WTC11 (cell line): Measurements from ENCODE around the gene RFPL4A. TPM values are rescaled to one million over a fixed set of nuclear protein-coding genes. Genes with fewer than 3 reads are reported as not detected.
A peak's percentile ranks its signal among the peaks of the same experiment; 100 is the strongest.

ENCODE experiments used
- ATAC-seq: fragments of 200-7000 bp; cut with Tn5 transposase; 2 replicates; pipeline ENCODE4 v1.10.0; 2021; ENCODE audit warnings: mild to moderate bottlenecking, moderate library complexity
- CTCF ChIA-PET: fragments of 300-600 bp; sonication (Branson Sonifier 250); formaldehyde crosslinking; loops from one replicate; lab custom pipeline; 2021; ENCODE audit warnings: antibody characterized with exemption; lab: Charles Lee
- POLR2A ChIA-PET: fragments of 350-600 bp; sonication (Branson Sonifier 250); formaldehyde crosslinking; loops from one replicate; lab custom pipeline; 2021; ENCODE audit warnings: antibody characterized with exemption; lab: Charles Lee
- DNase-seq: peaks from one replicate; pipeline ENCODE4 v3.0.0; 2021; ENCODE audit warnings: low spot score
- H3K27ac Mint-ChIP-seq: 2 replicates; pipeline ENCODE4 v1.8.0; 2021; ENCODE audit warnings: mixed read lengths
- H3K27me3 Mint-ChIP-seq: 2 replicates; pipeline ENCODE4 v1.8.0; 2021; ENCODE audit warnings: low read depth, mild to moderate bottlenecking, moderate library complexity, mixed read lengths
- H3K36me3 Mint-ChIP-seq: 2 replicates; pipeline ENCODE4 v1.8.0; 2021; ENCODE audit warnings: mixed read lengths
- H3K4me1 Mint-ChIP-seq: 2 replicates; pipeline ENCODE4 v1.8.0; 2022; ENCODE audit warnings: mixed read lengths
- H3K4me3 Mint-ChIP-seq: 2 replicates; pipeline ENCODE4 v1.8.0; 2021; ENCODE audit warnings: mild to moderate bottlenecking, moderate library complexity, mixed read lengths
- H3K9me3 Mint-ChIP-seq: 2 replicates; pipeline ENCODE4 v1.8.0; 2021; ENCODE audit warnings: mixed read lengths
- ATF1 ChIP-seq: sonication (generic); formaldehyde crosslinking; IDR thresholded peaks from 2 replicates; pipeline ENCODE4 v1.8.1; 2023; ENCODE audit warnings: mild to moderate bottlenecking, moderate library complexity, missing genetic modification reagents
- CBFB ChIP-seq: sonication (generic); formaldehyde crosslinking; IDR thresholded peaks from 2 replicates; pipeline ENCODE4 v1.8.1; 2022; ENCODE audit warnings: mild to moderate bottlenecking, low read depth, missing genetic modification reagents
- CDX4 ChIP-seq: fragments of 250-450 bp; sonication (Bioruptor Pico); IDR thresholded peaks from 2 replicates; pipeline ENCODE4 v1.9.0; 2021; ENCODE audit warnings: moderate library complexity, mild to moderate bottlenecking, inconsistent platforms, borderline replicate concordance
- E2F5 ChIP-seq: sonication (generic); formaldehyde crosslinking; IDR thresholded peaks from 2 replicates; pipeline ENCODE4 v1.8.1; 2022; ENCODE audit warnings: mild to moderate bottlenecking, moderate library complexity, missing genetic modification reagents
- ELF4 ChIP-seq: sonication (generic); formaldehyde crosslinking; IDR thresholded peaks from 2 replicates; pipeline ENCODE4 v1.8.1; 2022; ENCODE audit warnings: low read depth, mild to moderate bottlenecking, moderate library complexity, missing genetic modification reagents
- EMX1 ChIP-seq: fragments of 250-450 bp; sonication (Bioruptor Pico); IDR thresholded peaks from 2 replicates; pipeline ENCODE4 v1.8.0; 2021; ENCODE audit warnings: mild to moderate bottlenecking
- FOXK1 ChIP-seq: sonication (generic); formaldehyde crosslinking; IDR thresholded peaks from 2 replicates; pipeline ENCODE4 v1.8.0; 2022; ENCODE audit warnings: mild to moderate bottlenecking, moderate library complexity, missing genetic modification reagents
- FOXP1 ChIP-seq: sonication (generic); formaldehyde crosslinking; IDR thresholded peaks from 2 replicates; pipeline ENCODE4 v1.8.0; 2022; ENCODE audit warnings: missing genetic modification reagents, mild to moderate bottlenecking, moderate library complexity, borderline replicate concordance
- FOXP4 ChIP-seq: sonication (generic); formaldehyde crosslinking; IDR thresholded peaks from 2 replicates; pipeline ENCODE4 v1.8.0; 2022; ENCODE audit warnings: mild to moderate bottlenecking, missing genetic modification reagents
- GRHL2 ChIP-seq: fragments of 250-450 bp; sonication (Bioruptor Pico); IDR thresholded peaks from 2 replicates; pipeline ENCODE4 v1.8.0; 2022; ENCODE audit warnings: mild to moderate bottlenecking, moderate library complexity; ENCODE audit not compliant: insufficient replicate concordance, severe bottlenecking
- GTF2I ChIP-seq: fragments of 250-450 bp; sonication (Bioruptor Pico); conservative IDR thresholded peaks from 2 replicates; pipeline ENCODE4 v1.4.0; 2021; ENCODE audit warnings: mild to moderate bottlenecking
- HMGXB4 ChIP-seq: sonication (generic); formaldehyde crosslinking; IDR thresholded peaks from 2 replicates; pipeline ENCODE4 v1.8.1; 2023; ENCODE audit warnings: mild to moderate bottlenecking, moderate library complexity, missing genetic modification reagents
- IRF1 ChIP-seq: sonication (generic); formaldehyde crosslinking; IDR thresholded peaks from 2 replicates; pipeline ENCODE4 v1.8.0; 2023; ENCODE audit warnings: missing genetic modification reagents
- IRF2 ChIP-seq: sonication (generic); formaldehyde crosslinking; IDR thresholded peaks from 2 replicates; pipeline ENCODE4 v1.8.0; 2022; ENCODE audit warnings: low read depth, missing genetic modification reagents, borderline replicate concordance
- JUN ChIP-seq: sonication (generic); formaldehyde crosslinking; IDR thresholded peaks from 2 replicates; pipeline ENCODE4 v1.8.0; 2023; ENCODE audit warnings: mild to moderate bottlenecking, missing genetic modification reagents
- MLX ChIP-seq: sonication (generic); formaldehyde crosslinking; IDR thresholded peaks from 2 replicates; pipeline ENCODE4 v1.8.1; 2023; ENCODE audit warnings: mild to moderate bottlenecking, missing genetic modification reagents, moderate library complexity
- MXD4 ChIP-seq: fragments of 250-450 bp; sonication (Bioruptor Pico); IDR thresholded peaks from 2 replicates; pipeline ENCODE4 v1.8.0; 2021; ENCODE audit warnings: mild to moderate bottlenecking, moderate library complexity, borderline replicate concordance
- SP1 ChIP-seq: sonication (generic); formaldehyde crosslinking; conservative IDR thresholded peaks from 2 replicates; pipeline ENCODE4 v1.8.1; 2022; ENCODE audit warnings: missing genetic modification reagents
- TP53 ChIP-seq: sonication (generic); formaldehyde crosslinking; IDR thresholded peaks from 2 replicates; pipeline ENCODE4 v1.8.1; 2023; ENCODE audit warnings: mild to moderate bottlenecking, missing genetic modification reagents
- USF1 ChIP-seq: sonication (generic); formaldehyde crosslinking; IDR thresholded peaks from 2 replicates; pipeline ENCODE4 v1.8.0; 2022; ENCODE audit warnings: mild to moderate bottlenecking, missing genetic modification reagents
- USF2 ChIP-seq: sonication (generic); formaldehyde crosslinking; IDR thresholded peaks from 2 replicates; pipeline ENCODE4 v1.8.1; 2023; ENCODE audit warnings: mild to moderate bottlenecking, missing genetic modification reagents, moderate library complexity
- ZNF138 ChIP-seq: sonication (generic); formaldehyde crosslinking; conservative IDR thresholded peaks from 2 replicates; pipeline ENCODE4 v1.8.1; 2022; ENCODE audit warnings: mild to moderate bottlenecking, moderate library complexity, missing genetic modification reagents
- ZNF263 ChIP-seq: sonication (generic); formaldehyde crosslinking; IDR thresholded peaks from 2 replicates; pipeline ENCODE4 v1.8.1; 2022; ENCODE audit warnings: low read depth, mild to moderate bottlenecking, moderate library complexity, missing genetic modification reagents
- ZNF416 ChIP-seq: fragments of 250-450 bp; sonication (Bioruptor Pico); IDR thresholded peaks from 2 replicates; pipeline ENCODE4 v1.9.0; 2021; ENCODE audit warnings: mild to moderate bottlenecking, inconsistent platforms
- ZNF423 ChIP-seq: fragments of 250-450 bp; sonication (Bioruptor Pico); IDR thresholded peaks from 2 replicates; pipeline ENCODE4 v2.1.2; 2022; ENCODE audit warnings: mild to moderate bottlenecking, moderate library complexity
- total RNA-seq: library from RNA; stranded (reverse); gene quantifications from 3 replicates; pipeline ENCODE4 v1.2.3, GENCODE V29; 2021

RFPL4A gene
- total RNA-seq, 1 experiment from 2014 or later = not detected

- peaks cover 92% of the 10 kb centered on the region for H3K9me3 Mint-ChIP-seq
- ChIA-PET CTCF (no interaction called here), POLR2A (no interaction called here)
- H3K27me3 Mint-ChIP-seq = peaks cover 42% of the 10 kb centered on the region
- DNase-seq (no peak), ATAC-seq (no peak)
- H3K4me3 Mint-ChIP-seq = no peak overlapping the region
- no peak overlapping the region for H3K27ac Mint-ChIP-seq
- TF ChIP-seq JUN (CRISPR knock-in tag) = no peak
- TF ChIP-seq TP53 = no peak
- TF ChIP-seq CDX4 (CRISPR knock-in tag) = no peak
- TF ChIP-seq IRF2 = no peak
- TF ChIP-seq IRF1 (CRISPR knock-in tag) = no peak
- no peak for TF ChIP-seq ATF1 (CRISPR knock-in tag)
- TF ChIP-seq EMX1 = no peak
- no peak for TF ChIP-seq GTF2I (CRISPR knock-in tag)
- TF ChIP-seq FOXP4 (CRISPR knock-in tag) = no peak
- no peak for TF ChIP-seq ZNF138 (CRISPR knock-in tag)
- no peak for TF ChIP-seq MLX (CRISPR knock-in tag)
- TF ChIP-seq ZNF416 (CRISPR knock-in tag) = no peak
- TF ChIP-seq MXD4 (CRISPR knock-in tag) = no peak
- no peak for TF ChIP-seq GRHL2
- TF ChIP-seq E2F5 (CRISPR knock-in tag) = no peak
- TF ChIP-seq FOXP1 (CRISPR knock-in tag) = no peak
- TF ChIP-seq HMGXB4 (CRISPR knock-in tag) = no peak
- H3K4me1 Mint-ChIP-seq = no peaks in the 10 kb centered on the region
- H3K36me3 Mint-ChIP-seq = peaks cover 79% of the 10 kb centered on the region
These were observed 43.4 kb downstream of the RFPL4A start for GRCh38 chr19:55802281-55802680.

GRCh38 chr19:55809381-55810058 lies 50.6 kb downstream of the RFPL4A start:
- ATAC-seq (peak; percentile 89), DNase-seq (peak; percentile 30)
- Mint-ChIP-seq H3K36me3 (peaks cover 72% of the 10 kb centered on the region), H3K4me1 (no peaks in the 10 kb centered on the region), H3K9me3 (peaks cover 93% of the 10 kb centered on the region), H3K27ac (no peak overlapping the region), H3K27me3 (peaks cover 32% of the 10 kb centered on the region), H3K4me3 (no peak overlapping the region)
- CTCF ChIA-PET = interaction anchor here (0.6 to 1.1 kb wide), 4 partner anchors 106 to 663 kb away, joined by 3 to 4 read pairs (median 4); no protein-coding TSS in a partner anchor
- POLR2A ChIA-PET = no interaction called here
- no peak for TF ChIP-seq JUN (CRISPR knock-in tag)
- no peak for TF ChIP-seq SP1 (CRISPR knock-in tag)
- no peak for TF ChIP-seq CBFB (CRISPR knock-in tag)
- TF ChIP-seq ELF4 = no peak
- TF ChIP-seq ZNF423 (CRISPR knock-in tag) = no peak
- peak; percentile 62; the same call in 1 of the 2 replicates for TF ChIP-seq USF2 (CRISPR knock-in tag)
- peak; percentile 78; the same call in 1 of the 2 replicates for TF ChIP-seq USF1 (CRISPR knock-in tag)
- no peak for TF ChIP-seq ZNF263 (CRISPR knock-in tag)
- TF ChIP-seq MLX (CRISPR knock-in tag) = no peak
- no peak for TF ChIP-seq FOXK1 (CRISPR knock-in tag)
